Measurements from ENCODE around the gene FOXB2.
"Not testable (repeated sequence)": the region's sequence is repeated elsewhere in the genome, so short reads cannot be mapped to it uniquely, and the experiment has no call there.

FOXB2 gene

GRCh38 chr9:77019236-77019925, at the start of gene FOXB2:
Gene FOXB2, plus strand, starts transcription at chr9:77019655. Its CDS starts 0 bp downstream, at chr9:77019655.
- no peak for DNase-seq (ENCODE audit: low read depth in 2 of 2)

- no peak for DNase-seq (ENCODE audit: low read depth in 2 of 2)
Measured at GRCh38 chr9:76969716-76970115, 49.7 kb upstream of the FOXB2 start.

- not testable (repeated sequence) for DNase-seq (ENCODE audit: low read depth in 2 of 2)
Measured at GRCh38 chr9:76978831-76979230, 40.6 kb upstream of the FOXB2 start.

- DNase-seq (ENCODE audit: low read depth in 2 of 2) = no peak
Measured at GRCh38 chr9:76980566-76980965, 38.9 kb upstream of the FOXB2 start.

GRCh38 chr9:76984486-76984885, 35.0 kb upstream of the FOXB2 start:
- DNase-seq (ENCODE audit: low read depth in 2 of 2) = no peak

- DNase-seq (ENCODE audit: low read depth in 2 of 2) = no peak
Measured at GRCh38 chr9:76985581-76985980, 33.9 kb upstream of the FOXB2 start.

GRCh38 chr9:76987594-76988200, 31.8 kb upstream of the FOXB2 start:
- peak; percentile 8 to 9 for DNase-seq (ENCODE audit: low read depth in 2 of 2)

GRCh38 chr9:76988941-76989340, 30.5 kb upstream of the FOXB2 start:
- no peak for DNase-seq (ENCODE audit: low read depth in 2 of 2)

GRCh38 chr9:76989501-76989900, 30.0 kb upstream of the FOXB2 start:
- DNase-seq (ENCODE audit: low read depth in 2 of 2) = no peak

- DNase-seq (ENCODE audit: low read depth in 2 of 2) = no peak
Measured at GRCh38 chr9:76996700-76997099, 22.8 kb upstream of the FOXB2 start.

- DNase-seq (ENCODE audit: low read depth in 2 of 2) = no peak
Measured at GRCh38 chr9:76999261-76999660, 20.2 kb upstream of the FOXB2 start.

- no peak for DNase-seq (ENCODE audit: low read depth in 2 of 2)
Measured at GRCh38 chr9:77000330-77000729, 19.1 kb upstream of the FOXB2 start.

- DNase-seq (ENCODE audit: low read depth in 2 of 2) = no peak
Measured at GRCh38 chr9:77003366-77003765, 16.1 kb upstream of the FOXB2 start.

- no peak for DNase-seq (ENCODE audit: low read depth in 2 of 2)
Measured at GRCh38 chr9:77005216-77005615, 14.2 kb upstream of the FOXB2 start.

- no peak for DNase-seq (ENCODE audit: low read depth in 2 of 2)
Measured at GRCh38 chr9:77010527-77010926, 8.9 kb upstream of the FOXB2 start.

GRCh38 chr9:77011973-77012821, 7.3 kb upstream of the FOXB2 start:
- DNase-seq (ENCODE audit: low read depth in 2 of 2) = no peak

GRCh38 chr9:77013206-77013931, 6.1 kb upstream of the FOXB2 start:
- no peak for DNase-seq (ENCODE audit: low read depth in 2 of 2)

- DNase-seq (ENCODE audit: low read depth in 2 of 2) = no peak
Measured at GRCh38 chr9:77013932-77014596, 5.4 kb upstream of the FOXB2 start.

- DNase-seq (ENCODE audit: low read depth in 2 of 2) = no peak
Measured at GRCh38 chr9:77014597-77015263, 4.7 kb upstream of the FOXB2 start.

GRCh38 chr9:77015327-77016048, 4.0 kb upstream of the FOXB2 start:
- DNase-seq (ENCODE audit: low read depth in 2 of 2) = no peak

All from fibroblast of skin of left quadriceps (primary cell).